ENCODE measurements around the gene FBXL4.

DNA sequence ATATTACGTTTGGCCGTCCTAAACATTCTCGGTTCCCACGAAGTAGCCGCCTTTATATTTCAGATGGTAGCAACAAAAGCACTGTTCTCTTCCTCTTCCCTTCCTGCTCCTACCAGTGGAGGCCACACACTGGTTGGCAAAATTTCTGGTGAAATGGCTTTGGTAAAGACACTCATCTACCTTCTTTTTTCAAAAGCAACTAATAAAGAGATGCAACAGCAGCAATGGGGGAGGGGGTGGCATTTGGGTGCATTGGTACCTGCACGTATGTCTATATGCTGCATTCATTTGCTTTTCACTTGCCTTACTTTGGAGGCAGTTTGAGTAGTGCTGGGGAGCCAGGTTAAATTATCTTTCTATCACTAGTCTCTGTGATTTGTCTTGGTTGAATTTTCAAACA, 107.4 kb downstream of the FBXL4 start:
- TF ChIP-seq, protein P1, sequence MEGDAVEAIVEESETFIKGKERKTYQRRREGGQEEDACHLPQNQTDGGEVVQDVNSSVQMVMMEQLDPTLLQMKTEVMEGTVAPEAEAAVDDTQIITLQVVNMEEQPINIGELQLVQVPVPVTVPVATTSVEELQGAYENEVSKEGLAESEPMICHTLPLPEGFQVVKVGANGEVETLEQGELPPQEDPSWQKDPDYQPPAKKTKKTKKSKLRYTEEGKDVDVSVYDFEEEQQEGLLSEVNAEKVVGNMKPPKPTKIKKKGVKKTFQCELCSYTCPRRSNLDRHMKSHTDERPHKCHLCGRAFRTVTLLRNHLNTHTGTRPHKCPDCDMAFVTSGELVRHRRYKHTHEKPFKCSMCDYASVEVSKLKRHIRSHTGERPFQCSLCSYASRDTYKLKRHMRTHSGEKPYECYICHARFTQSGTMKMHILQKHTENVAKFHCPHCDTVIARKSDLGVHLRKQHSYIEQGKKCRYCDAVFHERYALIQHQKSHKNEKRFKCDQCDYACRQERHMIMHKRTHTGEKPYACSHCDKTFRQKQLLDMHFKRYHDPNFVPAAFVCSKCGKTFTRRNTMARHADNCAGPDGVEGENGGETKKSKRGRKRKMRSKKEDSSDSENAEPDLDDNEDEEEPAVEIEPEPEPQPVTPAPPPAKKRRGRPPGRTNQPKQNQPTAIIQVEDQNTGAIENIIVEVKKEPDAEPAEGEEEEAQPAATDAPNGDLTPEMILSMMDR (IDR thresholded peaks at IDR 0.05; ENCODE audit: poor library complexity, severe bottlenecking): no peak
- peak; percentile 7 for TF ChIP-seq POLR2AphosphoS5 (IDR thresholded peaks at IDR 0.05)
- TF ChIP-seq, protein P2, sequence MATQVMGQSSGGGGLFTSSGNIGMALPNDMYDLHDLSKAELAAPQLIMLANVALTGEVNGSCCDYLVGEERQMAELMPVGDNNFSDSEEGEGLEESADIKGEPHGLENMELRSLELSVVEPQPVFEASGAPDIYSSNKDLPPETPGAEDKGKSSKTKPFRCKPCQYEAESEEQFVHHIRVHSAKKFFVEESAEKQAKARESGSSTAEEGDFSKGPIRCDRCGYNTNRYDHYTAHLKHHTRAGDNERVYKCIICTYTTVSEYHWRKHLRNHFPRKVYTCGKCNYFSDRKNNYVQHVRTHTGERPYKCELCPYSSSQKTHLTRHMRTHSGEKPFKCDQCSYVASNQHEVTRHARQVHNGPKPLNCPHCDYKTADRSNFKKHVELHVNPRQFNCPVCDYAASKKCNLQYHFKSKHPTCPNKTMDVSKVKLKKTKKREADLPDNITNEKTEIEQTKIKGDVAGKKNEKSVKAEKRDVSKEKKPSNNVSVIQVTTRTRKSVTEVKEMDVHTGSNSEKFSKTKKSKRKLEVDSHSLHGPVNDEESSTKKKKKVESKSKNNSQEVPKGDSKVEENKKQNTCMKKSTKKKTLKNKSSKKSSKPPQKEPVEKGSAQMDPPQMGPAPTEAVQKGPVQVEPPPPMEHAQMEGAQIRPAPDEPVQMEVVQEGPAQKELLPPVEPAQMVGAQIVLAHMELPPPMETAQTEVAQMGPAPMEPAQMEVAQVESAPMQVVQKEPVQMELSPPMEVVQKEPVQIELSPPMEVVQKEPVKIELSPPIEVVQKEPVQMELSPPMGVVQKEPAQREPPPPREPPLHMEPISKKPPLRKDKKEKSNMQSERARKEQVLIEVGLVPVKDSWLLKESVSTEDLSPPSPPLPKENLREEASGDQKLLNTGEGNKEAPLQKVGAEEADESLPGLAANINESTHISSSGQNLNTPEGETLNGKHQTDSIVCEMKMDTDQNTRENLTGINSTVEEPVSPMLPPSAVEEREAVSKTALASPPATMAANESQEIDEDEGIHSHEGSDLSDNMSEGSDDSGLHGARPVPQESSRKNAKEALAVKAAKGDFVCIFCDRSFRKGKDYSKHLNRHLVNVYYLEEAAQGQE (IDR thresholded peaks at IDR 0.05; ENCODE audit: borderline replicate concordance): no peak
